ENCODE measurements around the gene TTC16.

DNA sequence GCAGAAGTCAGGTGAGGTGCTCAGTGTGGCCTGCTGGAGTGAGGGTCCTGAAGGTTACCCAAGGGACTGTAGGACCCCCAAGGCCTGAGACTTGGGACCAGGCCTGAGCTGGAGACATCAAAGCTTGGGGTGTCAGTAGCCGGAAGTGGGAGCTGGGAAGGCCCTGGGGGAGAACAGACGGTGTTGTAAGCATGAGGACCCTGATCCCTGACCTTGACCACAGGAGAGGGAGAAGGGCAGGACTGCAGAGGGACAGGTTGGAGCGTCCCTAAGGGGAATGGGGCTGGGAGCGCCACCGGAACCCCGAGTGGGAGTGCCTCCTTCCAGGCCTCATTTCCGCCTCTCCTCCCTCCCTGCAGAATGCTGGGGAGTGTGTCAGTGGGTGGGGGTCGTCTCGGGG is 533 bp downstream of the TTC16 start:
- TF ChIP-seq POLR2A (IDR thresholded peaks at IDR 0.05; ENCODE audit: extremely low read depth, insufficient read length) = no peak
- TF ChIP-seq, protein P1, sequence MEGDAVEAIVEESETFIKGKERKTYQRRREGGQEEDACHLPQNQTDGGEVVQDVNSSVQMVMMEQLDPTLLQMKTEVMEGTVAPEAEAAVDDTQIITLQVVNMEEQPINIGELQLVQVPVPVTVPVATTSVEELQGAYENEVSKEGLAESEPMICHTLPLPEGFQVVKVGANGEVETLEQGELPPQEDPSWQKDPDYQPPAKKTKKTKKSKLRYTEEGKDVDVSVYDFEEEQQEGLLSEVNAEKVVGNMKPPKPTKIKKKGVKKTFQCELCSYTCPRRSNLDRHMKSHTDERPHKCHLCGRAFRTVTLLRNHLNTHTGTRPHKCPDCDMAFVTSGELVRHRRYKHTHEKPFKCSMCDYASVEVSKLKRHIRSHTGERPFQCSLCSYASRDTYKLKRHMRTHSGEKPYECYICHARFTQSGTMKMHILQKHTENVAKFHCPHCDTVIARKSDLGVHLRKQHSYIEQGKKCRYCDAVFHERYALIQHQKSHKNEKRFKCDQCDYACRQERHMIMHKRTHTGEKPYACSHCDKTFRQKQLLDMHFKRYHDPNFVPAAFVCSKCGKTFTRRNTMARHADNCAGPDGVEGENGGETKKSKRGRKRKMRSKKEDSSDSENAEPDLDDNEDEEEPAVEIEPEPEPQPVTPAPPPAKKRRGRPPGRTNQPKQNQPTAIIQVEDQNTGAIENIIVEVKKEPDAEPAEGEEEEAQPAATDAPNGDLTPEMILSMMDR (IDR thresholded peaks at IDR 0.05; ENCODE audit: low read depth, low read length) = no peak
- TF ChIP-seq, protein P2, sequence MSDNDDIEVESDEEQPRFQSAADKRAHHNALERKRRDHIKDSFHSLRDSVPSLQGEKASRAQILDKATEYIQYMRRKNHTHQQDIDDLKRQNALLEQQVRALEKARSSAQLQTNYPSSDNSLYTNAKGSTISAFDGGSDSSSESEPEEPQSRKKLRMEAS (IDR thresholded peaks at IDR 0.05; ENCODE audit: low read depth, low read length) = no peak

All from NB4 (cell line).